ENCODE measurements around the gene TMEM30A. TPM values are rescaled to one million over a fixed set of nuclear protein-coding genes. Genes with fewer than 3 reads are reported as not detected.

The TMEM30A gene
- total RNA-seq, 1 donor from 2014 or later = 282 TPM

GRCh38 chr6:75262716-75263400 lies 21.7 kb downstream of the TMEM30A start:
- DNase-seq = no peak

- no peak for DNase-seq
Observed at GRCh38 chr6:75261299-75261698, 23.3 kb downstream of the TMEM30A start.

DNA sequence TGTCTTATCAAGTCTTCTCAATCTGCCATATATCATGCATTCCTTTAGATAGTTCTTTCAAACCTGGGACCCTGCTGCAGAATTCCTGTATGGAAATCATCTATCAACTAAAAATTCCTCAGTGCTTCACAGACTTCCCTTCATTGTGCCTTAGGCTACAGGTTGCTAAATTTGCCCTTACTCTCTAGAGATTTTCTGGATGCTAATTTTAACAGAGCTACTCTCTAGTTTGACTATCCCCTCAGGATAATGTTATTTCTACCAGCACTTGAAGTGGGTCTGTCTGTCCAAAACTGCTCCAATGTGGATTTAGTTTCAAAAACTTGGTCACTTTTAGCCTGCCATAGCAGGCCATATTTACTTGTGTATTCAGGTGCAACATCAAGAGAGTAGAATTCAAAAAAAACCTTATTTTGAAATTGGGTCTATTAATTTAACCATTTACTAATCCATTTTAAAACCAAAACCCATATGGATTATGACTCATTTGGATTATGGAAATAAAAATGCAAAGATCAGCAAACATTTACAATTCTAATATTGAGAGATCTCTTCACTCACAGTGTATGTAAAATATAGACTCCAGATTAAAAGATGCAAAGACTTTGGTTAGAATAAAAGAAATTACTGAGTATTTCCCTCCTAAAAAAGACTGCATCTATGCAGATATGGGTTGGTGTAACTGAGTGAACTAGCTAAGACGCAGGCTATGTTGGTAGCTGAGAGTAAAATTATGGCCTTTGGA lies 27.1 kb downstream of the TMEM30A start:
- no peak for DNase-seq

GRCh38 chr6:75250552-75250951 lies 34.0 kb downstream of the TMEM30A start:
- DNase-seq = no peak

GRCh38 chr6:75249837-75250236 lies 34.8 kb downstream of the TMEM30A start:
- no peak for DNase-seq

- no peak for DNase-seq
Observed at GRCh38 chr6:75246386-75246785, 38.2 kb downstream of the TMEM30A start.

- DNase-seq = no peak
Observed at GRCh38 chr6:75244063-75244584, 40.5 kb downstream of the TMEM30A start.

- peak; percentile 99 for DNase-seq
Observed at GRCh38 chr6:75243333-75244062, 41.1 kb downstream of the TMEM30A start, which contains the start of gene COX7A2. TSS of gene COX7A2 (minus strand) at chr6:75243801. CDS start at chr6:75243734, 67 bp downstream.

GRCh38 chr6:75236630-75237029 lies 48.0 kb downstream of the TMEM30A start:
- no peak for DNase-seq

DNA sequence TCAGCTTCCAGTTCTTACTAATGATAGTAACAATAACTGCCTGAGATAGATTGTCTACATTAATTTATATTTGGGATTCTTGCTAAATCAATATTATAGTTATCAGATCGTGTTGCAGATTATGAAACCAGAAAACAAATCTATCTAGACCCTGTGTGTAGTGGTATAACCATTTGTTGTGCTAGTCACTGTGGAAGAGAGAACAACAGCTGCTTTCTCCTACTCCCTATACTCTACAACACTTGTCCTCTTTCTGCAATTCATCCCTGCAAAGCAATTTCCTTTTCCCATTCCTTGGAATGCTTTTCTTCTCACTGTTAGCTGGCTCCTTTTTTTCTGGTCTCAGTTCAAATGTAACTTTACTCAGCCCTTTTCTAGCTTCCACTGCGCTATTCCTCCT lies 49.3 kb downstream of the TMEM30A start:
- no peak for DNase-seq

DNA sequence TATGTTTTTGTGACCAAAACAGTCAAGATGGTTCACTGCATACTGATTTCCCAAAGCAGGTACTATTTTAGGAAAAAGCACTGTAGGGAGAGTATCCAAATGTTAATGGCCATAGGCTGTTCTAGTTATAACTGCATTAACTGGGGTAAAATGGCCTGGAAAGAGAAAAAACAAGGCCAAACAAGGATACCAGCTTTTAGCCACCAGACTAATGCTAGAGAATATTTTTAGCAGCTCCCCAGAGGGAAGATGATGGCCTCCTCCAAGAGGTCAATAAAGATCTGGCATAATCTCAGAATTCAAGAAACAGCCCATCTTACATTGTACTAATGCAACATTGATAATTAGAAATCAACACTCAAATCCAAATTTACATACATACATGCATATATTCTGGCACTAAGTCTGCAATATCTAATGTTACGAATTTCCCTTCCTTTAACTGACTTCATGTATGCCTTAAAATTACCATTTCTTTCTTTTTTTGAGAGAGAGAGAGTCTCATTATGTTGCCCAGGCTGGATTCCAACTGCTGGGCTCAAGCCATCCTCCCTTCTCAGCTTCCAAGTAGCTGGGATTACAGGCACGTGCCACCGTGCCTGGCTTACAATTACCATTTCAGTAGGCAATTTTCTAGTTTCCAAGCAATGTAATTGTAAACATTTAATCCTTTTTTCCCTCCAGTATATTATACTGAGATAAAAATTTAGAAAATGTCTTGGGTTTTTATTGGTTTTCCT lies 50.3 kb downstream of the TMEM30A start:
- no peak for DNase-seq

- no peak for DNase-seq
Observed at GRCh38 chr6:75233092-75233615, 51.4 kb downstream of the TMEM30A start.

DNA sequence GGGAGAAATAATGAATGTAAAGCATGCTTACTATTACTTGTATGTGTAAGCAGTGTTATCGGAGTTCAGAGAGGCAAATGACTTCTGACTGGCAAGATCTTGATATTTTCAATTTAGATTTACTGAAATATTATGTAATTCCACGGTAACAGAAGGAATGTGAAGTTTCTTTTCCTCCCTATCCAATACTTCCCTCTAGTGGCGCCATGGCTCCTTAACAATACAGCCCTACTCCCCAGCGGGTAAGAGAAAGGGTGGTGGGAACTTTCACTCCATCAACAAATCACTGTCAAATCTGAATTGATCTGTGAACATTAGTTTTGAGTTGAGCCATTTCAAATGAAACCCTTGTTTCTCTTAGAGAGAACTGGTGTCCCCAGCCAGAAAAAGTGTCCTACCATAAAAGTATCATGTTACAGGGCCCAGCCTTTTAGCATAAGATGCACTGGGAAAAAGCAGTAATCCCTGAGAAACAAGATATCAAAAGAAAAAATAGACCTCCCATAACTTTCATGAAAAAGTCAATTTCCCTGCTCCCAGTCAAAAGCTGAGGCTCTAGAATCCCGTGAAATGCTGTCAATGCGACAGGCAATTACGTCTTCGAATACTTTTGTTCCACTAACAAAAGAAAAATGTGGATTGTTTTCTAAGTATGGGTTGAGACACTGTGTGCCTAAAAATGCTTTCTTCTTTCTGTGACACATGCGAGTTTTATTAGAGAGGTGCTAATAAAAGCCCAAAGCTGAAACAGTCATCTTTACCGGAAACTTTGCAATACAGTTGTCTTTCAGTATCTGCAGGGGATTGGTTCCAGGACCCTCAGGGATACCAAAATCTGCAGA lies 53.9 kb downstream of the TMEM30A start:
- DNase-seq = peak; percentile 71

DNA sequence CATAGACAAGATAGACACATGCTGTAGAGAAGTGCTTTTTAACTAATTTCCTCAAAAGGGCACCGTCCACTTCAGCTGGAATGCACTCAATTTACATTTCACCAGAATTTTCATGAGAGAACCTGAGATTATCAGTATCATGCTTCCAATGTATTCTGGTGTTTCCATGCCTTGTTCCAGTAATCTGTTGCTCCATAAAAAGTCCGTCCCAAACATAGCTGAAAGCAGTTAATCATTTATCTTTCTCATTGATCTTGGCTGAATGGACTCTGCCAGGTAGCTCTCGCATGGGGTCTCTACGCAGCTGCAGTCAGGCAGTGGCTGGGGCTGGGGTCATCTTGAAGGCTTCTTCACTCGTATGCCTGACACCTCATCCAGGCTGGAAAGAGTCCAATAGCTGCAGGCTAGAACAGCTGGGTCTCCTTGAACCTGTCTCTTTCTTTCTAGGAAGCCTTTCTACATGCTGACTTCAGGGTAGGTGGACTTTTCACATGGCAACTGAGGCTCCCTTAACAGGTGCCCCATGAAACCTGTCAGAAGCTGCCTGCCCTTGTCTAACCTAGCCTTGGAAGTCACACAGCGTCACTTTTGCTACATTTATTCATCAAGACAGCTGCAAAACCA lies 60.2 kb downstream of the TMEM30A start:
- no peak for DNase-seq

DNA sequence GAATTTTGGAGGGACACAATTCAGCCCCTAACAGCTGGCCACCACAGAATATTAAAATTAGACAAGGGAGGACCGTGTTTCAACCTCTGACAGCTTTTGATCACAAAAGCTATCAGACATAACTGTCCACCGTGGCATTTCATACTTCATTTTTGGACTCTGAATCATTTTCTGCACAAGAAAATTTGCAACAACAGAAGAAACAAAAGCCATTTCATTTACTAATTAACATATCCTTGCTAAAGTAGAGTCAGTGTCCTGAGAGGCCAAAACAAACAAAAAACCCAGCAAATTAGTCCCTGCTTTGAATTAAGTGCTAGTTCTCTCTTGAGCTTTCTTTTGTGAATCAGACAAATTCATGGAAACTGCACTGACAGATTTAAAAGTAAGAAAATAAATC lies 61.2 kb downstream of the TMEM30A start:
- DNase-seq = no peak

- no peak for DNase-seq
Observed at GRCh38 chr6:75222261-75222660, 62.3 kb downstream of the TMEM30A start.

DNA sequence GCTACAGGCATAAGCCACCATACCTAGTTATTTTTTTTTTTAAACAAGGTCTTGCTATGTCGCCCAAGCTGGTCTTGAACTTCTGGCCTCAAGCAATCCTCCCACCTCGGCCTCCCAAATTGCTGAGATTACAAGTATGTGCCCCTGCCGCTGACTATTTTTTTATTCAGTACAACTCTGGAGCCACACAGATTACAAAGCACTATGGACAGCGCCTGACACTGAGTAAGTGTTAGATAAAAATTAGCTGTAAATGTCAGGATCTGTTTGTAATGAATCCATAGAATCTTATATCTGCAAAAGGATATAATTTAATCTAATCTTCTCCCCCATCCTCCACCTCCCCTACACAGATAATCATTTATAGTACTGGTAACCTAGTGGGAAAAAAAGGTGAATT lies 63.5 kb downstream of the TMEM30A start:
- DNase-seq = no peak

- peak; percentile 20 for DNase-seq
Observed at GRCh38 chr6:75220357-75220756, 64.2 kb downstream of the TMEM30A start.

- DNase-seq = no peak
Observed at GRCh38 chr6:75219263-75219662, 65.3 kb downstream of the TMEM30A start.

GRCh38 chr6:75217193-75217592 lies 67.4 kb downstream of the TMEM30A start:
- DNase-seq = peak; percentile 60

DNA sequence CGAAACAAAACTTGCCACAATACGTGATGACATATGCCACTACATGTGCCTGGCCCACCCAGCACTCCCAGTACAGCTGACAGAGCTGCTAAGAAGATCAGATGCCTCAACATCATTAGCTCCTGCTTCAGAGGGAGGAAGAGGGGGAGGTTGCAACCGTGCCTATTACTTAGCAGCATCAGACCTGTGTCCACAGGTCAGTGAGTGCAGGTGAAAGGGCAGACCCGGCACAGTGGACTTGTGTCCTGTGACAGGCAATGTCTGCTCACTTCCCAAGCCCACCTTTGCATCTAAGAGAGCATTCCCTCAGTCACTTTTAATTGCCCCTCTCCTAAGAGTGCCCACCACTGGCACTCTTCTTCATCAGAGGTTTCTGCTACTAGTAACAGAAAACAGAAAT lies 69.3 kb downstream of the TMEM30A start:
- DNase-seq = no peak

Data from dermis blood vessel endothelial cell (primary cell).